HEK293 (cell line): ENCODE measurements around the gene PPM1G.

Experiments
- CTCF ChIP-seq: fragments of 450-650 bp; formaldehyde crosslinking; IDR thresholded peaks from 2 replicates; pipeline ENCODE4 v1.5.1; 2016; ENCODE audit warnings: missing biosample characterization, missing genetic modification characterization
- ZNF16 ChIP-seq: fragments of 450-650 bp; formaldehyde crosslinking; IDR thresholded peaks from 2 replicates; pipeline ENCODE4 v1.5.1; 2016; ENCODE audit warnings: low read depth, missing biosample characterization, missing genetic modification characterization
- ZNF398 ChIP-seq: fragments of 450-650 bp; formaldehyde crosslinking; IDR thresholded peaks from 2 replicates; pipeline ENCODE4 v1.5.1; 2017; ENCODE audit warnings: missing biosample characterization, missing genetic modification characterization
- ZNF501 ChIP-seq: fragments of 450-650 bp; formaldehyde crosslinking; IDR thresholded peaks from 2 replicates; pipeline ENCODE4 v1.5.1; 2016; ENCODE audit warnings: missing biosample characterization, missing genetic modification characterization
- ZNF530 ChIP-seq: fragments of 450-650 bp; formaldehyde crosslinking; IDR thresholded peaks from 2 replicates; pipeline ENCODE4 v1.5.1; 2016; ENCODE audit warnings: low read depth, missing biosample characterization, missing genetic modification characterization
- ZNF610 ChIP-seq: fragments of 450-650 bp; formaldehyde crosslinking; IDR thresholded peaks from 2 replicates; pipeline ENCODE4 v1.5.1; 2016; ENCODE audit warnings: missing biosample characterization, missing genetic modification characterization, borderline replicate concordance
- ZNF677 ChIP-seq: fragments of 450-650 bp; IDR thresholded peaks from 2 replicates; pipeline ENCODE4 v1.5.0; 2018; ENCODE audit warnings: missing biosample characterization, mild to moderate bottlenecking, missing genetic modification characterization, moderate library complexity
- ZNF747 ChIP-seq: fragments of 450-650 bp; formaldehyde crosslinking; IDR thresholded peaks from 2 replicates; pipeline ENCODE4 v1.5.1; 2016; ENCODE audit warnings: missing biosample characterization, missing genetic modification characterization
- ZSCAN30 ChIP-seq: fragments of 450-650 bp; IDR thresholded peaks from 2 replicates; pipeline ENCODE4 v1.5.1; 2018; ENCODE audit warnings: missing biosample characterization, mild to moderate bottlenecking, missing genetic modification characterization, moderate library complexity
- TF ChIP-seq, protein P1 (sequence below): fragments of 450-650 bp; formaldehyde crosslinking; IDR thresholded peaks from 2 replicates; pipeline ENCODE4 v1.5.1; 2016; ENCODE audit warnings: missing biosample characterization, missing genetic modification characterization, low read depth

GRCh38 chr2:27363933-27364332 lies 45.5 kb downstream of the PPM1G start:
- TF ChIP-seq, protein P1, sequence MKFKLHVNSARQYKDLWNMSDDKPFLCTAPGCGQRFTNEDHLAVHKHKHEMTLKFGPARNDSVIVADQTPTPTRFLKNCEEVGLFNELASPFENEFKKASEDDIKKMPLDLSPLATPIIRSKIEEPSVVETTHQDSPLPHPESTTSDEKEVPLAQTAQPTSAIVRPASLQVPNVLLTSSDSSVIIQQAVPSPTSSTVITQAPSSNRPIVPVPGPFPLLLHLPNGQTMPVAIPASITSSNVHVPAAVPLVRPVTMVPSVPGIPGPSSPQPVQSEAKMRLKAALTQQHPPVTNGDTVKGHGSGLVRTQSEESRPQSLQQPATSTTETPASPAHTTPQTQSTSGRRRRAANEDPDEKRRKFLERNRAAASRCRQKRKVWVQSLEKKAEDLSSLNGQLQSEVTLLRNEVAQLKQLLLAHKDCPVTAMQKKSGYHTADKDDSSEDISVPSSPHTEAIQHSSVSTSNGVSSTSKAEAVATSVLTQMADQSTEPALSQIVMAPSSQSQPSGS, result no peak
- TF ChIP-seq CTCF (tag by site-specific recombination), result no peak
- TF ChIP-seq ZNF677, result no peak
- TF ChIP-seq ZNF16 (tag by site-specific recombination), result no peak
- no peak for TF ChIP-seq ZNF398 (tag by site-specific recombination)
- TF ChIP-seq ZNF610, result no peak
- no peak for TF ChIP-seq ZNF501 (tag by site-specific recombination)
- no peak for TF ChIP-seq ZSCAN30
- TF ChIP-seq ZNF530 (tag by site-specific recombination), result no peak
- TF ChIP-seq ZNF747 (tag by site-specific recombination), result no peak
